Measurements from ENCODE around the gene KCNQ1OT1.

KCNQ1OT1 gene

DNA sequence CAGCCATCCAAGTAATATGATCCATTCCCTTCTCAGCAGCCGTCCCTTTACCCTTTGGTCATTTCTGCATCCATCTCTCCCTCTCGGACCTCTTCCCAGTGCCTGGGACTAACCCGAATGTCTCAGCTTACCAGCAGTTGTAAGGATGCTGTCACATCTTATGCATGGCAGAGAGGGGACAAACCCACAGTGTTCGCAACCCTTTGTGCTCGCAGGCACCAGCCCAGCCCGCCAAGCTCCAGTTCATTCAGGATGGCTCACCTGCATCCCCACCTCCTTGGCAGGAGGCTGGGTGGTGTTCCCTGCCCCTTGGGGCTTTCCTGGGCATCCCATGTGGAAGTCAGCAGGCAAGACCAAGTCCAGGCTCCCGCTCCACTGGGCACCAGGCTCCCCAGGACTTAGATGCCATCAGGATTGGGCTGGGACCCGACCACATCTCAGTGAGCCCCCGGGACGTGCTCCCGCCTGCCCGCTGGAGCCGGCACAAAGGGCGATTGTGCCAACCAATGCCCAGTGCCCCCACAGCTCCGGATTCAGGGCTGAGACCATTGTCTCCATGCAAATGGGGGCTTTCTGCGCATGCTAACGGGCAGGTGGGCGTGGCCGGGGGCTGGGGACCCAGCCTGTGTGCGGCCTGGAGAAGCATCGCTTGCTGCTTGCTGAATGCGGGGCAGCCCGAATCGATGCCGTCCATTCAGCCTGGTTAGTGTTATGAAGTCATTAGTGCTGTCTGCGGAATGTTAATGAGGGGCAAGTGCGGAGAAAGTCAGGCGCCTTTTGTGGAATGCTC, 108.6 kb downstream of the KCNQ1OT1 start:
- no peak for DNase-seq

DNA sequence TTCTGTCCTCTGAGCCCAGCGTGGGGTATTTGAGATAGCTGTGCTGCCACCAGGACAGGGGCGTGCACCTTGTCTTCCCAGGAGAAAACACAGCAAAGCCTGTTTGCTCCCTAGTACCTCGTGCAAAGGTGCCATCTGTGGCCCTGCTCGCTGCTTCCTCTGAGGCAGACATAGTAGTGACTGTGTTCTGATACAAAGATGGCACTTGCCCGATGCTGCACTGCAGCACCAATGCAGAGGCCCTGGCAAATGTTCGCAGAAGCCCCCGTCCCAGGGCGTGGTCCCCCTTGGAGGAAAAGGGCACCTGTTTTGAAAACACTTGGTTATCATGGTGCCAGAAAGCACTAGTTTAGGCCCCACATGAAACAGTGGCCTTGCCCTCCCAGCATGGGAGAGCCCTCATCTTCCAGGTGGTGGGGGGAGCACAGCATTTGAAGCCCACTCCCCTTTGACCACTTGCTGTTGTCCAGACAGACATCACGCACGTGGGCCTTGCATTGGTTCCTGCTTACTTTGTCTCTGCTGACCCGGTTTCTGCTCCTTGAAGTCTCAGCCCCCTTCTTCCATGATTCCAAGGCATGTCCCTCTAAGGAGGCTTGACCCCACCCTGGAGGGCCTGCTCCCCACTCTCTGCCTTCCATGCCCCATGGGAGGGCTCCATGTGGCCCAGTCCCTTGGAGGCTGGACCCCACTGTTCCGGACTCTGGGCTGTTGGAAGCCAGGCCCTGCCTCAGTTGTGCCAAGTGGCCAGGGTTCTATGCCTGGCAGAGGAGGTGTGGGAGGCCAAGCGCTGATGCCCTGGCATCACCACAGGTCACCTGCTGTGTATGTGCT, 109.4 kb downstream of the KCNQ1OT1 start:
- no peak for DNase-seq

DNA sequence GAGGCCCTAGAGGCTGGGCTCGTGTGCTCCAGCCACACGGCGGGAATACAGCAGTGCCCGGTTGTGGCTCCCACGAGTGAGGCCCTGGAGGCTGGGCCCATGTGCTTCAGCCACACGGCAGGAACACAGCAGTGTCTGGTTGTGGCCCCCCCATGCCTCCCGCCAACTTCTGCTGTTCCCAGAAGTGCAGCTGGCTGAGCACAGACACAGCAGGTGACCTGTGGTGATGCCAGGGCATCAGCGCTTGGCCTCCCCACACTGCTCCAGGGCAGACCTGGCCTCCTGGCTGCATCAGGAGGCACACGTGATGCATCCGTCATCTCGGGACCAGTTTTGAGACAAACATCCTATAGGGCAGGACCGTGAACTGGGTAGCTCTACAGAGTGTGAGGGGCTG, 110.3 kb downstream of the KCNQ1OT1 start:
- no peak for DNase-seq

DNA sequence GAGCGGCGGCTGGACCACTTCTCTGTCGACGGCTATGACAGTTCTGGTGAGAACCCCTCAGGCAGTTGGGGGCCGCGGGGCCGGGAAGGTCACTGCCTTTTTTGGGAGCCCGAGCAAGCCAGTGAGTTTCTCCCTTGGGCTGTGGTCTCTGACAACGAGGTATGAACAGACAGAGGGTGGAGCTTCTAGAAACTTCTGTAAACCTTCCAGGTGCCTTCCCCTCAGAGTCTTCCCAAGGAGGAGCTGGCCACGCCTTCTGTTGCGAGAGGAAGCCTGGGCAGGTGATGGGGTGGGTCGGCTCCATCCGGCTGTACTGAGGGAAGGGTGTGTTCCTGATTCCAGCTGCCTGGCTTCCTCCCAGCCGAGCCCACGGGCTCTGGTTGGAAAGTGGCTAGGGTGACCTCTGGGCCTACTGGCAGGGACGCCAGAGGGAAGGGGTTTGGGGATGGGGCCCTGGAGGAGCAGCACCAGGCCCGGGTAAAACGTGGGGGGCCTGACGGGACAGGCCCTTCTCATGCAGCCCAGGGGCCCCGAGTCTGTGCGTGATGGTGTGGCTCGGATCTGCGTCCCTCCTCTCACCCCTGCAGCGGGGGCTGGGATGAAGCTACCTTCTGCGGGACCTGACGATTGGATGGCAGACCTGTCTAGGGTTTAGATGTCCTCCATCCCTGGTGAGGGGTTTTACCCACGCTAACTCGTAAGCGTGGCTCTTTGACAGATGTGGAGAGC, 110.8 kb downstream of the KCNQ1OT1 start:
- no peak for DNase-seq

DNA sequence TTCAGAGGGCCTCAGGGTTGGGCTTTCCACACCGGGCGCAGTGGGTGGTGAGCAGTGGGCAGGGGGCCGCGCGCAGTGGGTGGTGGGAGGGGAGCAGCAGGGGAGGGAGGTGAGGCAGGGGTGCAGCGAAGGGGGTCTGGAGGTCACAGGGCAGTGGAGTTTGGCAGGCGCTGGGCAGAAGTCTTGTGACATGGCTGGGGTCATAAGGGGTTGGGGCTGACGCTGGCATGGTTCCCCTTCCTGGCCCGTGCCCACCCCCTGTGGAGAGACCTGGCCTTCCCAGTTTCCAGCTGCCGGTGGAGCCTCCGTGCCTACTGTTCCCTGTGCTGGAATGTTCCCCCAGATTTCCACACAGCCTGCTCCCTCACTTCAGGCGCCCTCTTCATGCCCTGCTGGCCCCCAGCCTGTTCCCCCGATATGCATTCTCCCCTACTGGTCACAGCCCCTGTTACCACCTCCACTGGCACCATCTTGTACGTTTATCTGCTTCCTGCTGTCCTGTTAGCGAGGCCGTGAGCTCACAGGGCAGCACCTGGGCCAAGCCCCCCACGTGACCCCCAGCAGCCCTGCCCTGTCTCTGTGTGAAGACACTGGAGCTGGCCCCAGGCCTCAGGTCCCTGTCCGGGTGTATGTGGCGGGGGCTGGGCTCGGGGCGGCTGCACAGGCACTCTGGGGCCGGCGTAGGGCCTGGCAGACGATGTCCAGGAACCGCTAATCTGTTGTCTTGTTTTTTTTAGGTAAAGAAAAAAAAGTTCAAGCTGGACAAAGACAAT, 111.6 kb downstream of the KCNQ1OT1 start:
- DNase-seq, result no peak

DNA sequence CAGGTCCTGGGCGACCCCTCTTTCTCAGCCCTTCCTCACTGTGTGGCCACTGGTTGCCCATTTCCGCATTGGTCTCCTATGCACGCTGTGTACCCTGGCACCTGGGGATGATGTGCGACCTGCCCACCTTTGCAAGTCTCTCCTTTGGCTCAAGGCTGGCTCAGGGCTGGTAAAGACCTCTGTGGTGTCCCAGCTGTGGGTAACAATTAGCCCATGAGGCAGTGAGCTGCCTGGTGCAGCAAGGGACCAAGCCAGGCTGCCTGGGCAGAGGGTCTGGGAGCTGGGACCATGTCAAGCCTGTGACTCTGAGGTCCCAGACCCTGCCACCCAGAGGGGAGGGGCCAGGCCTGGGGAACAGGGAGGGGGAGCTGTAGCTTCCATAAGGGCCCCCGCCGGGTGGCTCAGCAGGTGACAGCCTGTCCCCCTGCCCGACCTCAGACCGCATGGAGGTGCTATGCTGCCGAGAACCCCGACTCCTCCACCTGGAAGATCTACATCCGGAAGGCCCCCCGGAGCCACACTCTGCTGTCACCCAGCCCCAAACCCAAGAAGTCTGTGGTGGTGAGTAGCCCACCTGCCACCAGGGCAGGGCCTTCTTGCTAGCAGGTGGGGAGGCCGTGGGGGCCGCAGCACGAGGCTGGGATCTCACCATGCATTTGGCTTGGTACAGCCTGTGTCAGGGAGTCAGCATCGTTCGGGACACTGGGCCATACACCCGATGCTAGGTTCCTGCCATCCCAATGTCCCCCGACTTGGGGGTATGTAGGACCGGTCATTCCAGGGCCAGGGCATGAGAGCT, 112.5 kb downstream of the KCNQ1OT1 start:
- DNase-seq, result no peak

DNA sequence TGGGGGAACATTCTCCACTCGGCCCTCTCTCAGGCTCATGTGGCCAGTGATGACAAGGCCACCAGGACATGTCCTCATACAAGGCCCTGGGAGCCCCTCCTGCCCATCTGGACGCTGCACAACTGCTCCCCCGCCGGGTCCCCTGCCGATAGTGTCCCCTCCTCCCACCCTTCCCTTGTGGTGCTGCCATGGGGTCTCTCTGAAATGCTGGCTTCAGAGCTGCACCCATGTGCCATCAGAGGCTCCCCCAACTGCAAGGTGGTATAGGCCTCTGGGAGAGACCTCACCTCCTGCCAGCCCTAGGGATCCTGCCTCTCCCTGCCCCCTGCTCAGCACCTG, 113.0 kb downstream of the KCNQ1OT1 start:
- DNase-seq, result no peak

DNA sequence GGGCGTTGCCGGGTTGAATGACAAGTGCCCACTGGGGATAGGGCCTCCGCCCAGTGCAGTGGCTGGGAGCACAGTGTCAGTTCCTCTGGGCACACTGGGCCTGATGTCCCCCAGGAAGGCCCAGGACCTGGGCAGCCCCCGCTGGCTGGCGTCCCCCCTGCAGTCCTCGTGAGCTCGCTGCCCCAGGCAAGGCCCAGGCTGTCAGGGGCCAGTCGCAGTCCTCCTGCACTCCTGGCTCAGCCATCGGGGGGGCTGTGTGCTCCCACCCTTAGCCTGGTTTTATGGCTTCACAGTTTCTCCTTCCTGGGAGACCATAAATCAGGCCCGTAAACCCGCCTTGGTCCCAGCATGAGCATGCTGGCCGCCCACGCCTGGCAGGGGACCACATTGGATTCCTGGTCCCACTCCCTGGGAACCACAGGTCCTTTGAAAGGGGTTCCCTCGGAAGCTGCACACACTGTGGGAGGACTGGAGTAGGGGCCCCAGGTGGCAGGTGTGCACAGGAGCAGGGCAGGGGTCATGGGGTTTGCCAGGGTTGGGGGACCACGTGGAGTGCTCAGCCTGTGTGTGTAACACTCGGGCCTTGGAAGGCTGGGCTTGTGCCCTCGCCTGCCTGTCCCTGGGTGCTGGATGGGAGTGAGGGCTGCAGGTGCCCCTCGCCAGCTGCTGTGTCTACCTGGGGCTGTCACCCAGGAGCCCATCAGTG, 113.6 kb downstream of the KCNQ1OT1 start:
- DNase-seq, result no peak

DNA sequence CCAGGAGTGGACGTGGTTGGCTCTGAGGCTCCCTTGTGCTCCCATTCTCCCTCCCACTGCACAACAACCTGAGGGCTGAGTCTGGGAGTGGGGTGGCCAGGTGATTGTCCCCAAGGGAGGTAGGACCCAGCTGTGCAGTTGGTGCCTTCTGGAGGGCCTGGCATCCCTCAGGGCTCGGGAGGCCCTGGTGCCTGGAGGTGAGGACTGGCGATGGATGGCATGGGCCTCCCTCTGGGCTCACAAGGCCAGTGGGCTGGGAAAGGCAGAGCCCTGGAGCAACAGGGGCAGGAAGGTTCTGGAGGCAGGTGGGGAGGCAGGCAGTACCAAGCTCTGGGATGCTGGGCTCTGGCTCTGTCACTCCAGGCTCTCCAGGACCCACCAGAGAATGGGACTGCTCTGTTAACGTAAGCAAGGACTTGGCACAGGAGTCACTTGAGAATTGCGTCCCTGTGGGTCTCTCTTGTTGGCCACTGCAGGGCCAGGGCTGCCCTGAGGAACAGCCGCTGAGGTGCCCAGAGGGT, 114.2 kb downstream of the KCNQ1OT1 start:
- no peak for DNase-seq

DNA sequence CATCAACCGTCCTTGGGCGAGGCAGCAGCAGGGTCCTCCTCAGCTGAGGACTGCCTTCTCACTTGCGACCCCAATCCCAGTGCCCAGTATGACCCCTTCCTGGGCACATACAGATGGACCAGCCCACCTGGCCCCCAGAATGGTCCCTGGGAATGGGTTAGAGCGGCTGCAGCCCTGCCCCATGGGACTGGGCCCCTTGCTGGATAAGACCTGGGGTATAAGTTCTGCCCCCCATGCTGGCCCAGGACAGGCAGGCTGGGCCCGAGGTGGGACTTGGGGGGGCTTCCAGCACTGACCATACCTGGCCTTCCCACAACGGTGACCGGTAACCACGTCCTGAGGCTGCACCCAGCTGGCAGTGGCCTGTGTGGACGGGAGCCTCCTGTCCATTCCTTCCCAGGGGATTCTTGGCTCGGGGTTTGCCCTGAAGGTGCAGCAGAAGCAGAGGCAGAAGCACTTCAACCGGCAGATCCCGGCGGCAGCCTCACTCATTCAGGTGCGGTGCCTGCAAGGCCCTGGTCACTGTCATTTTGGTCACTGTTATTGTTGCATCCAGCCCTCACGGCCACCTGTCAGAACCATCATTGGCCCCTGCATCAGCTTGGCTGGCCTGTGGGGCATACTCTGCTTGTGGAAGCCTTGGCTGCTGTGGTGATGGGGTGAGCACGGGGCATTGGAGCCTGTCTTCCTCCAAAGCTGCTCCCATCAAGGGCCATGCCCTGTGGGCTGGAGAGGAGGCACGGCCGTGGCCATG, 114.8 kb downstream of the KCNQ1OT1 start:
- DNase-seq, result no peak

DNA sequence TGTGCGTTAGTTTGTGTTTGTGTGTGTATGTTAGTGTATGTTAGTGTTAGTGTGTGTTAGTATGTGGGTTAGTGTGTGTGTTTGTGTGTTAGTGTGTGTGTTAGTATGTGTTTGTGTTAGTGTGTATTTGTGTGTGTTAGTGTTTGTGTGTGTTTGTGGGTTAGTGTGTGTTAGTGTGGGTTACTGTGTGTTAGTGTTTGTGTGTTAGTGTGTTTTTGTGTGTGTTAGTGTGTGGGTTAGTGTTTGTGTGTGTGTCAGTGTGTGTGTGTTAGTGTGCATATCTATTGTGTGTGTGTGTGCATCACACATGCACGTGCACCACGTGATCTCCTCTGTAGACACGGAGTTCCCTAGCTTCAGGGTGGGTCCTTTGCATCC, 115.4 kb downstream of the KCNQ1OT1 start:
- DNase-seq, result no peak

DNA sequence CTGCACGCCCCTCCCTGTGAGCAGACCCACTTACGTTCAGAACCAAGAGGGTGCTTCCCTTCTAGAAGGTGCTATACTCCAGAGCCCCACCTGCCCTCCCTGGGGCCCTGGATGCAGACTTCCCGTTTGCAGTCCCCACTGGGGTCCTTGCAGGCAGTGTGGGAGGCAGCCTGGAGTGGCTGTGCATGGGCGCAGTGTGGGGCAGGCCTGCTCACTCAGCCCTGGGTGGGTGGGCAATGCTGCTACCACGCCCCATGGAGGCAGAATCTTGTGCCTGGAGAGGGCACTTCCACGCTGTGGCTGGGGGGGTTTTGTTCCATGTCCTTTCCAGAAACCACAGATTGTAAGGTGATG, 116.2 kb downstream of the KCNQ1OT1 start:
- DNase-seq, result no peak

DNA sequence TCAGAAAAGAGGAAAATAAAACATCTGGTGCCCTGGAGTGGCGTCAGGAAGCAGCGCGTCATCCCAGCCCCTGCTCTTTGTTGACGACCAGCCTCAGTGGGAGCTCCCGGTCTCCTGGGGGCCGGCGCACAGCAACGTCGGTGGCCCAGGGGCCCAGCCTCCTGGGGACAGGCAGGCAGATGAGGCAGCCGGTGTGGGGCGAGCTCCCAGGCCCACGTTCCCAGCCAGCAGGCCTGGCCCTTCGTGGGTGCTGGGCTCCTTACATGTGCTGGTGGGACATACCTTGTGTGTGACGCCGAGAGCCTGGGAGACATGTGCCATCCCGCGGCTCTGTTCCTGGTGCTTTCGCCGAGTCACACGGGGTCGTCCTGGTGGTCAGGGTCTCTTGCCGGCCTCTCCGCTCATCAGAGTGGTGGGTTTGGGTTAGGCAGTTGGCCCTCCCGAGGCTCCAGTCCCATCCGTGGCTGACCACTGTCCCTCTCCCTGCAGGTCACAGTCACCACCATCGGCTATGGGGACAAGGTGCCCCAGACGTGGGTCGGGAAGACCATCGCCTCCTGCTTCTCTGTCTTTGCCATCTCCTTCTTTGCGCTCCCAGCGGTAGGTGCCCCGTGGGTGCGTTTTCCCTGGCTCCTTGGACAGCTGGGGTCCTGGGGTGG, 116.7 kb downstream of the KCNQ1OT1 start:
- DNase-seq, result no peak

DNA sequence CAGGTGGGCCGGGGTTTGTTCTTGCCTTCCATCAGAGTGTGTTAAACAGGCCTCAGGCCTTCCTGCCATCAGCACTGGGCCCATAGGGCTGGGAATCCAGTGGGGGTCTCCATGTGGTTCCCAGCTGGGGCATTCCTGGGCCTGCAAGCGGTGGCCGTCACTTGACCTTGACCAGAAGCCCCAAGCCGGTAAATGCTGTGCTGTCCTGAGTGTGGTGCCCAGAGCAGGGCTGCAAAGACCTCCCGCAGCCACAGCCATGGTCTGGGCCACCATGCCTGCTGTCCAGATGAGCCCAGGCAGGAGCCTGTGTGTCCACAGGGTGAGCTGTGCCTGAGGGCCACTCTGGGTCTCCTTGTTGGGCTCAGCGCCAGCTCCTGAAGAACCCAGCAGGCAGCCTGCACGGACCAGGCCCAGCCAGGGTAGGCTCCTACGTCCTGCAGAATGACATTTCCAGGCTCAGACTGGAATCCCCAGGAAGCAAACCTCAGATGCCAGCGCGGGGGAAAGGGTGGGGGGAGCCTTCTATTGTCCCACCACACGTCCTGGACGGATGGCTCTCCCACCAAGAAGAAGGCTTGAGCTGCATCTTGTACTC, 117.3 kb downstream of the KCNQ1OT1 start:
- DNase-seq, result no peak

DNA sequence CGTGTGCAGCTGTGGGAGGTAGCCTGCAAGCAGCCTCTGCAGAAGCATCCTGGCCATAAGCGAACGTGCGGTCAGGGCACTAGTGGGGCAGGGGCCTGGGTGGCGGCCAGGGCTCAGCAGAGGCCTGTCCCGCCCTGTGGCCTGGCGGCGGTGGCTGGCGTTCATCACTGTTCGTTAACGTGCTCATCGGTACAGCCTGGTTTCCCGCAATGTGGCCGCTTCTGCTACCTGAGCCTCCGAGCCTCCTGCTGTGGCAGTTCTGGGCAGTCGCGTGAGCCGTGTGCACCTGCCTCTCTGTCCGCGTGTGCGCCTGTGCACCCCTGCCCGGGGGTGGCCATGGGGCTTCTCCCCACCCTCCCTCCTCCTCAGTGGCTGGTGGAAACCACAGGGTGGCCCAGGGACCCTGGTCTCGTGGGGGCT, 117.9 kb downstream of the KCNQ1OT1 start:
- no peak for DNase-seq

DNA sequence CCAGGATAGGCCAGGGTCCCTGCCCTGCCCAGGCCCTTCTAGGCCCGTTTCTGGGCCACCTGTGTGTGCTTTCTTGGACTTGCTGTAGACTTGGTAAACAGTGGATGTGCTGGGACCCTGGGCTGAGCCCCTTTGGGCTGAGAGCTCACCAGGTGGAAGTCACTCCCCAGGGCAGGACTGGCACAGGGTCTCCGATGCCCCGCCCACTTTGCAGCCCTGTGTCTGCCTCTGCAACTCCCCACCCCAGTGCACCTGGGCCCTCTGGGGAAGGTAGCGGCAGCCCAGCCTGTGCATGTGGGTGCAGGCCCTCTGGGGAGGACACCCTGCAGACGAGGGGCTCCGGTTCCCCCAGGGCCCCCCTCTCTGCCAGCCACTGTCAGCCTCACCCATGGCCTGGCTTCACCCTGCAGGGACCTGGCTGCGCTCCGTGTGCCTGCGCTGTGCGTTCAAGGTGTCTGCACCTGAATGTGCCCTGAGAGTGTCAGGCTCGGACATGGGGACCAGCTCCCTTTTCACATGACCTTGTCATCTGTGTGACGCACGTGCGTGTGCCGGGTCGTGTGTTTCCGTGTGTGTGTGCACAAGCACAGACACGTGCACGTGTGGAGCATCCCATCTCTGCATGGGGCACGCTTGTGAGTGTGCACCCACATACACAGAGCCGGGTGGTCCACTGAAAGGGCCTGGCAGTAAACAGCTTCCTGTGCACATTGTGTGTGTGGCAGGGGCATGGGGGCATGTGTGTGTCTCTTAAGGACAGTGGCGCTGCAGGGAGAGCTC, 118.5 kb downstream of the KCNQ1OT1 start:
- DNase-seq, result no peak

DNA sequence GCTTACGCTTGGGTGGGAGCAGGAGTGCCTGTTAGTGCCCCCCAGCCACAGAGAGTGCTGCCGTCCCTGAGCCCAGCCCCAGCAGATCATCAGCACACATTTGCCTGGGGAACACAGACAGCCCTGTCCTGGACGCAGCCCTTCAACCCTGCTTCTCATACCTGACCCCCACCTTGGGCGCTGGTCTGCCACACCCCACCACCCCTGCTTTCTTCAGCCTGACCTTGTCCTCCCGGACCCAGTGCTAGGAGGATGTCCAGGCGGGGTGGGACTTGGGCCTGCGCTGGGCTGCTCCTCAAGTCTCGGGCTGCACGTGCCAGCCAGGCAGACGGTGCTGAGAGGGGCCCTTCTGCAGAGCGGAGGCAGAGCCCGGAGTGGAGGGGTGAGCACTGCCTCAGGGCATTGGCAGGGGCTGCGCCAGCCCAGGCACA, 119.2 kb downstream of the KCNQ1OT1 start:
- no peak for DNase-seq

DNA sequence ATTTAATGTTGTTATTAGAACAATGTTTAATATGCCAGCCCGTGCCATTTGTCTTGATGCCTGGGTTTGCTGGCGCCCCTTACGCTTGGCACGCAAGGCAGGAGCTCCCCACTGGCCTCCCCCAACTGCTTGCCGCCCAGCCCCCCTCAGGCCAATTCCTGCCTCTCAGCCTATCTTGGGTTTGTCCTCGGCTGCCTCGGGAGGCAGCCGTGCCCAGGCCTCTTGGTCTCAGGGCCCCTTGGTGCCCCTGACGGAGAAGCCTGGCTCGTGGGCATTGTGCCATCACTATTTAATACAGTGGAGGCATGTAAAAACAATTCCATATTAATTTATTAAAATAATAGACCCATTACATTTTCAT, 119.8 kb downstream of the KCNQ1OT1 start:
- no peak for DNase-seq

Data from CD4-positive, alpha-beta T cell treated with Interleukin-6 for 4 hours (primary cell).